ENCODE results near the gene RBM23. TPM values are rescaled to one million over a fixed set of nuclear protein-coding genes. Genes with fewer than 3 reads are reported as not detected.

The RBM23 gene
- total and polyA plus RNA-seq, 2 of the 8 experiments (the other 6 are each of a cell fraction or from before 2014, with no cell fraction given), result 41.2 to 43.3 TPM

- ChIA-PET CTCF (ENCODE audit: partially characterized antibody) (interaction anchor here (0.5 to 5.4 kb wide), 6 partner anchors 11 to 50 kb away, joined by 3 to 43 read pairs (median 3); no protein-coding TSS in a partner anchor), POLR2A (ENCODE audit: partially characterized antibody) (interaction anchor here (1.2 kb wide), 1 partner anchor 29 kb away, joined by 6 read pairs; no protein-coding TSS in a partner anchor)
- Histone ChIP-seq H2BK20ac (ENCODE audit: low read length) (no peak overlapping the region), H3K27me3 (replicated peaks in 1 of 4; ENCODE audit: control insufficient read depth in 3 of 4, extremely low read depth in 1 of 4, insufficient read depth in 3 of 4, low read length in 3 of 4) (no peaks in the 10 kb centered on the region), H3K79me1 (ENCODE audit: low read depth, low read length) (no peaks in the 10 kb centered on the region), H3K27ac (ENCODE audit: low read depth, low read length) (no peak overlapping the region), H2BK12ac (ENCODE audit: low read depth, low read length) (no peak overlapping the region), H2AFZ (ENCODE audit: low read length) (no peak overlapping the region), H4K20me1 (replicated peaks in 1 of 2; ENCODE audit: control insufficient read depth in 1 of 2, insufficient read depth in 2 of 2, low read length in 2 of 2) (no peaks in the 10 kb centered on the region), H3K4me3 (ENCODE audit: extremely low read depth in 1 of 4, insufficient read depth in 2 of 4, low read depth in 3 of 4, low read length in 4 of 4) (no peak overlapping the region), H4K5ac (ENCODE audit: insufficient read length, low read depth, low read length) (no peak overlapping the region), H4K91ac (replicated peaks; ENCODE audit: insufficient read length, low read length) (no peak overlapping the region), H3K23ac (ENCODE audit: insufficient read length) (no peak overlapping the region), H3K9me3 (ENCODE audit: insufficient read depth in 2 of 2, low read depth in 1 of 2, low read length in 1 of 2) (no peaks in the 10 kb centered on the region), H2BK5ac (ENCODE audit: low read depth, low read length) (no peak overlapping the region), H2BK15ac (ENCODE audit: low read length) (no peak overlapping the region), H3K14ac (ENCODE audit: insufficient read length) (no peak overlapping the region), H2BK120ac (replicated peaks; ENCODE audit: low read depth, low read length) (no peak overlapping the region), H3K4me1 (replicated peaks in 1 of 4; ENCODE audit: control insufficient read depth in 3 of 4, insufficient read depth in 4 of 4, low read length in 3 of 4) (peaks cover 2 to 4% (median 2%) of the 10 kb centered on the region in 4 experiments; a peak in 5 of 7 replicates), H4K8ac (ENCODE audit: extremely low read depth, insufficient read depth, low read length) (no peak overlapping the region), H2AK5ac (ENCODE audit: low read depth, low read length) (no peak overlapping the region), H3K9ac (replicated peaks in 1 of 4; ENCODE audit: extremely low read depth in 1 of 4, low read depth in 3 of 4, low read length in 3 of 4) (no peak overlapping the region), H3K23me2 (ENCODE audit: low read depth, low read length) (peaks cover 5% of the 10 kb centered on the region), H3K56ac (replicated peaks; ENCODE audit: insufficient read length, low read depth, low read length) (no peak overlapping the region), H3K79me2 (ENCODE audit: control insufficient read depth in 1 of 2, insufficient read depth in 2 of 2, low read length in 2 of 2) (0 out of 4 replicates have a peak, but pooled peaks cover 0 to 4% of the 10 kb centered on the region in 2 experiments), H3K4me2 (ENCODE audit: insufficient read depth in 1 of 2, low read depth in 2 of 2, low read length in 2 of 2) (no peak overlapping the region), H3K18ac (ENCODE audit: extremely low read depth, low read length) (no peak overlapping the region), H3K4ac (replicated peaks; ENCODE audit: insufficient read length, low read depth, low read length) (no peak overlapping the region), H3K36me3 (ENCODE audit: control insufficient read depth in 2 of 4, insufficient read depth in 4 of 4, low read length in 3 of 4) (peaks cover 2 to 36% (median 9%) of the 10 kb centered on the region in 4 experiments; a peak in 6 of 8 replicates)
- WGBS, 2 experiments (ENCODE audit: extremely low coverage in 1 of 2, insufficient coverage in 1 of 2, insufficient read length in 1 of 2, insufficient replicate concordance in 2 of 2, low coverage in 1 of 2, low lambda C conversion rate in 2 of 2, missing lambda C conversion rate in 1 of 2), result 94% methylated on average over 1 of the region's 1 CpG; no CpG with 5 or more reads in 1 of the 2 experiments
- FAIRE-seq (no peak), DNase-seq (ENCODE audit: low read depth in 1 of 2, low spot score in 2 of 2) (no peak)
- TF ChIP-seq KDM4A (IDR thresholded peaks at IDR 0.05; ENCODE audit: low read depth, low read length, severe bottlenecking) (no peak), SIRT6 (IDR thresholded peaks at IDR 0.05; ENCODE audit: low read length) (no peak), CREB1 (IDR thresholded peaks at IDR 0.05) (no peak), USF2 (IDR thresholded peaks at IDR 0.05; ENCODE audit: low read length) (no peak)
These were observed 33.5 kb upstream of the RBM23 start for GRCh38 chr14:22952418-22952817.
